Smooth muscle cell (in vitro differentiated cells): ENCODE data around the gene FAM47E. TPM values are rescaled to one million over a fixed set of nuclear protein-coding genes. Genes with fewer than 3 reads are reported as not detected.

Source experiments
- DNase-seq: peaks from one replicate; lab custom pipeline; 2025; ENCODE audit not compliant: unreplicated experiment; lab: John Stamatoyannopoulos, UW
- H2AFZ ChIP-seq: fragments of 200-600 bp; sonication (generic); 2 replicates; pipeline ENCODE4 v1.6.0; 2016; ENCODE audit warnings: antibody characterized with exemption, low read depth, mild to moderate bottlenecking
- H3F3A ChIP-seq: fragments of 200-600 bp; sonication (generic); 2 replicates; pipeline ENCODE4 v1.6.0; 2017; ENCODE audit warnings: antibody characterized with exemption, low read depth
- H3K27ac ChIP-seq: fragments of 200-600 bp; sonication (generic); 2 replicates; pipeline ENCODE4 v1.5.1; 2016; ENCODE audit warnings: low read depth, mild to moderate bottlenecking
- H3K27me3 ChIP-seq: fragments of 200-600 bp; sonication (generic); 2 replicates; pipeline ENCODE4 v1.6.1; 2016; ENCODE audit warnings: low read depth, mild to moderate bottlenecking
- H3K36me3 ChIP-seq: fragments of 200-600 bp; sonication (generic); 2 replicates; pipeline ENCODE4 v1.5.1; 2016; ENCODE audit warnings: low read depth
- H3K4me1 ChIP-seq: fragments of 200-600 bp; sonication (generic); 2 replicates; pipeline ENCODE4 v1.5.1; 2016; ENCODE audit warnings: low read depth
- H3K4me2 ChIP-seq: fragments of 200-600 bp; sonication (generic); 2 replicates; pipeline ENCODE4 v1.6.0; 2016; ENCODE audit warnings: mild to moderate bottlenecking
- H3K4me3 ChIP-seq: fragments of 200-600 bp; sonication (generic); 2 replicates; pipeline ENCODE4 v1.5.1; 2016; ENCODE audit warnings: mild to moderate bottlenecking
- H3K79me2 ChIP-seq: fragments of 200-600 bp; sonication (generic); 2 replicates; pipeline ENCODE4 v1.6.0; 2016; ENCODE audit warnings: low read depth, mild to moderate bottlenecking
- H3K9ac ChIP-seq: fragments of 200-600 bp; sonication (generic); 2 replicates; pipeline ENCODE4 v1.6.0; 2016; ENCODE audit warnings: low read depth
- H3K9me3 ChIP-seq: fragments of 200-600 bp; sonication (generic); replicated peaks from 2 replicates; pipeline ENCODE4 v1.5.1; 2016; ENCODE audit warnings: low read depth
- H4K20me1 ChIP-seq: fragments of 200-600 bp; sonication (generic); 2 replicates; pipeline ENCODE4 v1.6.0; 2016; ENCODE audit warnings: low read depth
- CTCF ChIP-seq: fragments of 200-600 bp; sonication (generic); IDR thresholded peaks from 2 replicates; pipeline ENCODE4 v1.5.1; 2017; ENCODE audit warnings: borderline replicate concordance, mild to moderate bottlenecking, antibody characterized with exemption; ENCODE audit not compliant: insufficient read depth, poor library complexity, severe bottlenecking
- WGBS: methylation state at CpG from one replicate; pipeline ENCODE4 v1.1.7; 2016; ENCODE audit warnings: low lambda C conversion rate; 5-methylcytosine and 5-hydroxymethylcytosine counted together
- polyA plus RNA-seq: library from polyadenylated mRNA; unstranded; fragments of >200 nt; fragmentation: Nextera tagmentation; extraction: Ambion mirVana; gene quantifications from 2 replicates; pipeline ENCODE4 v1.2.1, GENCODE V29; 2016
- total RNA-seq: library from RNA; depleted of rRNA; stranded (reverse); fragments of >200 nt; gene quantifications from 2 replicates; pipeline ENCODE4 v1.2.3, GENCODE V29; 2014

FAM47E gene
- total and polyA plus RNA-seq, 2 experiments from 2014 or later = 0.63 to 0.73 TPM

GRCh38 chr4:76250962-76251361 lies 559 bp upstream of the FAM47E start:
- Histone ChIP-seq H3K9ac (peak overlapping the region; percentile 87), H3K79me2 (no peaks in the 10 kb centered on the region), H3K27me3 (peaks cover 32% of the 10 kb centered on the region), H3K4me2 (peak overlapping the region; percentile 97), H4K20me1 (no peaks in the 10 kb centered on the region), H3K4me1 (peaks cover 6% of the 10 kb centered on the region), H3K36me3 (no peaks in the 10 kb centered on the region), H3F3A (no peaks in the 10 kb centered on the region), H3K4me3 (peak overlapping the region; percentile 63), H3K27ac (no peak overlapping the region), H2AFZ (peak overlapping the region; percentile 77), H3K9me3 (no peaks in the 10 kb centered on the region)
- TF ChIP-seq CTCF = no peak
- DNase-seq = no peak
- WGBS = 35% methylated on average over 6 of the region's 6 CpGs

DNA sequence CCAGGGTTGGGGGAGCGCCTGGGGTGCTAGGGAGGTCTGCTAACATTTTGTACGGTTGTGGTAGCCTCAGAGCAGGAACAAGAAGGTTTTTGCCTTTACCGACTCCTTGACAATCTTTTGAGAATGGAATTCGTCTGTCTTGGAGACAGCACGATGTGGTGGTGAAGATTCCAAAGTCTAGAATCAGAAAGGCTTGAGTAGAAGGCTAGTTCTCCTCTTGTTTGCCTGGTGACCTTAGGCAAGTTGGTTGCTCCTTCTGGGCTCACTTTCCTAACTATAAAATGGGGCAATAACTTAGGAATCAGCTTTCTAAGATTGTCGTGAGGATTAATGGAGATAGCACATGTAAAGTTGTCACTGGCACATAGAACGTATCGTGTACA lies 741 bp downstream of the FAM47E start:
- H3K4me3 ChIP-seq = peak overlapping the region; percentile 63
- TF ChIP-seq CTCF = no peak
- H3K4me1 ChIP-seq = peaks cover 6% of the 10 kb centered on the region
- H3K4me2 ChIP-seq = peak overlapping the region; percentile 97
- H3F3A ChIP-seq = no peaks in the 10 kb centered on the region
- WGBS = 88% methylated on average over 8 of the region's 8 CpGs
- no peaks in the 10 kb centered on the region for H3K36me3 ChIP-seq
- H3K79me2 ChIP-seq = no peaks in the 10 kb centered on the region
- no peak overlapping the region for H3K27ac ChIP-seq
- no peaks in the 10 kb centered on the region for H3K9me3 ChIP-seq
- no peak for DNase-seq
- no peaks in the 10 kb centered on the region for H4K20me1 ChIP-seq
- peaks cover 32% of the 10 kb centered on the region for H3K27me3 ChIP-seq
- peak overlapping the region; percentile 77 for H2AFZ ChIP-seq
- H3K9ac ChIP-seq = peak overlapping the region; percentile 87

DNA sequence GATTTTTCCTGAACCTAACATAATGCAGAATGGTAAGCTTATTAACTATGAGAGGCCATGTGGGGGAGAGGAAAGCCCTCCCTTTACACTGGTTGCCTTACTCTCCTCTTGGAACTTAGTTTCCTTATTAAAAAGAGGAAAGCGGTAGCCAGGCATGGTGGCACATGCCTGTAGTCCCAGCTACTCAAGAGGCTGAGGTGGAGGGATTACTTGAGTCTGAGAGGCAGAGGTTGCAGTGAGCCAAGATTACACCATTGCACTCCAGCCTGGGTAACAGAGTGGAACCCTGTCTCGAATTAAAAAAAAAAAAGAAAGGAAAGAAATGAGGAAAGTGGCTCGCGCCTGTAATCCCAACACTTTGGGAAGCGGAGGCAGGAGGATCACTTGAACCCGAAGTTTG lies 2.0 kb downstream of the FAM47E start:
- Histone ChIP-seq H3K9ac (no peak overlapping the region), H3K36me3 (no peaks in the 10 kb centered on the region), H3K4me3 (no peak overlapping the region), H3K27me3 (peaks cover 28% of the 10 kb centered on the region), H3K4me1 (peaks cover 6% of the 10 kb centered on the region), H4K20me1 (no peaks in the 10 kb centered on the region), H3K9me3 (no peaks in the 10 kb centered on the region), H2AFZ (no peak overlapping the region), H3F3A (no peaks in the 10 kb centered on the region), H3K79me2 (no peaks in the 10 kb centered on the region), H3K27ac (no peak overlapping the region), H3K4me2 (no peak overlapping the region)
- DNase-seq = no peak
- TF ChIP-seq CTCF = no peak
- WGBS = 91% methylated on average over 6 of the region's 6 CpGs

- WGBS = 89% methylated on average over 6 of the region's 6 CpGs
- peaks cover 6% of the 10 kb centered on the region for H3K4me1 ChIP-seq
- H3K27me3 ChIP-seq = peaks cover 10% of the 10 kb centered on the region
- H2AFZ ChIP-seq = no peak overlapping the region
- no peaks in the 10 kb centered on the region for H3F3A ChIP-seq
- no peak overlapping the region for H3K4me2 ChIP-seq
- no peaks in the 10 kb centered on the region for H3K9me3 ChIP-seq
- H3K79me2 ChIP-seq = no peaks in the 10 kb centered on the region
- no peak overlapping the region for H3K4me3 ChIP-seq
- H3K36me3 ChIP-seq = no peaks in the 10 kb centered on the region
- H3K9ac ChIP-seq = no peak overlapping the region
- DNase-seq = no peak
- H4K20me1 ChIP-seq = no peaks in the 10 kb centered on the region
- H3K27ac ChIP-seq = no peak overlapping the region
- no peak for TF ChIP-seq CTCF
These were observed 4.5 kb downstream of the FAM47E start for GRCh38 chr4:76256032-76256431.
